Measurements from ENCODE around the gene HDAC8.
"Not testable (repeated sequence)": the region's sequence is repeated elsewhere in the genome, so short reads cannot be mapped to it uniquely, and the experiment has no call there.

HDAC8 gene

DNA sequence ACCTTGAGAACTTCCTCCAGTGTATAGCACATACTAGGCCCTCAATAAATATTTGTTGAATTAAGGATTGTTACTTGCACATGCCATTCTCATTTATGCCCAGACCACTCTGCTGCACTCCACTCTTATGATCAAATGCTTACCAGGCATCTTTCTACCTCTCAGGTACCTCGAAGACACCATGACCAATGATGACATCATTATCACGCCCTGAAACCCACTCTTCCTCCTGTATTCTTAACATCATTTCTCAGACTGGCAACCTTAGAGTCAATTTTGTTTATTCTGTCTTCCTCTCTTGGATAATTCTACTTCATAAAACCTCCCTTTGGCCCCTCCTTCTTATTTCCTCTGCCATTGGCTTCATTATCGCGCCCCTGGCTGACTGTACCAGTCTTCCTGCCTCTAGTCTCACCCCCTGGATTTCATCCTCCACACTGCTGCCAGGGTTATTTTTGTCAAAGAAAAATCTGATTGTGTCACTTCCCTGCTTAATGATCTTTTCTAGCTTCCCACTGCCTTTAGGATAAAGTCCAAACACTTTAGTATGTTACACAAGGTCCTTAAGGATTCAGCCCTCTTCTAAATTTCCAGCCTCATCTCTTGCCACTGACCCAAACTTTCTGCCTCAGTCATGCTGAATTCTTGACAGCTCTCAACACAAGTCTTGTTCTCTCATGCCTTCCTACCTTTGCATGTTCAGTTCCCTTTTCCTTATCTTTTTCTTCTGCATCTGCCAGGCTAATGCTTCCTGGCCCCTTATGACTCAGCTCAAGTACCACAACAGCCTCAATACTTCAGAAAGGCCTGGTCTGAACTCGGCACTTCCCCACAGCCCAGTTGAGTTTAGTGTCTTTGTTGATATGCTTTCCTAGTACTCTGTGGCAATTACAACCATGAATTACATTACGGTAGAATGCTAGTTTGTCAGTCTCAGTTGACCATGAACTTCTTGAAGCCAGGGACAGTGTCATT lies 45.8 kb downstream of the HDAC8 start:
- no peak for DNase-seq

DNA sequence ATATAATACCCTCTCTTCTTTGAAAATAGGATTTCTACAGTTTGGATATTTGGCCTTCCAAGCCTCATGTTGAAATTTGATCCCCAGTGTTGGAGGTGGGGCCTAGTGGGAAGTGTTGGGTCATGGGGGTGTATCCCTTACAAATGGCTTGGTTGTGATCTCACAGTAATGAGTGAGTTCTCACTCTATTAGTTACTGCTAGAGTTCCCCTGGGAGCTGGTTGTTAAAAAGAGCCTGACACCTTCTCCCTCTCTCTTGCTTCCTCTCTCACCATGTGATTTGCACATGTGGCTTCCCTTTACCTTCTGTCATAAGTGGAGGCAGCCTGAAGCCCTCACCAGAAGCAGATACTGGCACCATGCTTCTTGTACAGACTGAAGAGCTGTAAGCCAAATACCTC lies 73.9 kb downstream of the HDAC8 start:
- no peak for DNase-seq

DNA sequence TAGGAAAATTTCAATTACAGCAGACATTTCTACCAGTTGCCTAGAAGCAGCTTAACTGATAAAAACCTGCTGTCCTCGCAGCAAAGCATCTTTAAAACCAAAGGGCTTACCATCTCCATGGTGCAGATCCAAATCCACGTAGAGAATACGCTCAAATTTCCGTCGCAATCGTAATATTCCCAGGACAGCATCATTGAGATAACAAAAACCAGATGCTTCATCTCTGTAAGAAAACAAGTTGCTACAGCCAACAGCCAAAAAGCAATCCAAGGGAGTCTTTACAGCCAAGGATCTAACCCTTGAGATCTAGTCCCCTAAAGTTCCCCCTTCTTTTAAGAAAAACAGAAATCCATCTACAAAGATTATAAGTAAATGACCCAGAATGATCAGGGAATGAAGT lies 77.6 kb downstream of the HDAC8 start:
- no peak for DNase-seq

DNA sequence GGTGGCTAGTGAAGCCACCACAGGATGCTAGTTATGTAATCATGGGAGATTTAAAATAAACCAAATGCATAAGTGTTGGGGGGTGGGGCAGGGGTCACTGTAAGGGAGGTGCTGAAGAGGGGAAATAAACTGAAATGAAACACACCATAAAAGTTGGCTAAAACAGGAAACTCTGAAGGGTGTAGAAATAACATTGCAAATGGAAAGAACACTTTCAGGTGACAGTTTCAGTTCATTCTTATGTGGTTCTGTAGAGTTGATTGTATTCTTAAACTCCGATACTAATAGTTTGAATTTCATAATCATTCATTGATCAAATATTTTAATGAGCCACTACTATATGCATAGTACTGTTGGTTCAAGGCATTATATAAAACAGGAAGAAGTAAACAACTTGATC lies 80.1 kb downstream of the HDAC8 start:
- DNase-seq = no peak

DNA sequence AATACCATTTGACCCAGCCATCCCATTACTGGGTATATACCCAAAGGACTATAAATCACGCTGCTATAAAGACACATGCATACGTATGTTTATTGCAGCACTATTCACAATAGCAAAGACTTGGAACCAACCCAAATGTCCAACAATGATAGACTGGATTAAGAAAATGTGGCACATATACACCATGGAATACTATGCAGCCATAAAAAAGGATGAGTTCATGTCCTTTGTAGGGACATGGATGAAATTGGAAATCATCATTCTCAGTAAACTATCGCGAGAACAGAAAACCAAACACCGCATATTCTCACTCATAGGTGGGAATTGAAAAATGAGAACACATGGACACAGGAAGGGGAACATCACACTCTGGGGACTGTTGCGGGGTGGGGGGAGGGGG lies 82.4 kb downstream of the HDAC8 start:
- not testable (repeated sequence) for DNase-seq

DNA sequence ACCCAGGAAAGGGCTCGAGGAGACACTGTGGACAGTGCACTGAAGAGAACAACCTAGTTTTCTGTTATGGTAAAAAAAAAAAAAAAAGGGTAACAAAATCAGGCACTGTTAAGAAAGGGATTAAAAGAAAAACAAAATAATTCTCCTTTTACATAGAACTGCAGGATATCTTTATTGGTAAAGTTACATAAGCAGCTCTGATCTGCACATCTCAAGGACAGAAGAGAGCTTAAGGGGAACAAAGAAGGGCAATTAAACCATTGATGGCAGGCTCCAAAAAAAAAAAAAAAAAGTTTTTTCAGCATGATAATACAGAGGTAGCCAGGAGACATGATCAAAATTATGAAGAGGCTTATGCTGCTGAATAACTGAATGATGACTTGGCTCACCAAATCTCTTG lies 85.0 kb downstream of the HDAC8 start:
- no peak for DNase-seq

DNA sequence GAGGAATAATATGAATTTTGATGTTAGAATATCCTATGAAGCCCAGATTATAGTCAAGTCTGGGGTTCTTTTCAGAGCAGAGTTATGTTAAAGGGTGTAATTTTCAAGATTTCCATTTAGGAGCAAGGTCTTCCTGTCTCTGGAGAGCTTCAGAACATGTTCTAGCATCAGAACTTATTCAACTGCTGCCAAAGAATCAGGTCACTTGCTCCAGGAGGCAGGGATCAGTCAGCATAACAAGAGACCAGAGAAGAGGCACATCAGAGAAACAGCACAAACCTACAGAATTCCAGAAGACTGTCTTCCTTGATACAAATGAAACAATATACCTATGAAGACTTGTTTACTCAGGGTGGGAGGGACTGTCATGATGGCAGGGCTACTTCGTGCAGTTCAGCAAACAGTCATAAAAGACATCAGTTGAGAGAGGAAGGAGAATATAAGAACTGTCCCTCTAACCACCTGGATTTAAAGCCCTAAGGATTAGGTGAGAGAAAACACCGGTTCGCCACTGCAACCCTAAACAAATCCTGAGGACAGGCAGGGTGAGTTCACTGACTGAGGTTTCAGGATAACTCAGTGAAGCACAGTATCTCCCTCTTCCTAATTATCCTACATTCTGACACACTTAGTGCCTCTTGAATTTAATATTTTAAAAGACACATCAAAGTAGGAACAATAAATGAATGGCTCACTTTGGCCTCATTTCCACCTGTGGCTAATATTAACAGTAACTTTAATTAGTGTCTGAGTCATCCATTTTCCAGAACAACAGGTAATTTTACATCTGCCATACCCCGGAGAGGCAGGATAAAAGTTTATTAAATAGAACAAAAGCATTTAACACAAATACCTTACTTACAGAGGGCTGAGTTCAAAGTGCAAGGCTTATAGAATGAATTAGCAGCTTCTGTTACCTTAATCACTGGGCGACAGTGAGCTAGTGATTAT lies 93.0 kb downstream of the HDAC8 start:
- no peak for DNase-seq

DNA sequence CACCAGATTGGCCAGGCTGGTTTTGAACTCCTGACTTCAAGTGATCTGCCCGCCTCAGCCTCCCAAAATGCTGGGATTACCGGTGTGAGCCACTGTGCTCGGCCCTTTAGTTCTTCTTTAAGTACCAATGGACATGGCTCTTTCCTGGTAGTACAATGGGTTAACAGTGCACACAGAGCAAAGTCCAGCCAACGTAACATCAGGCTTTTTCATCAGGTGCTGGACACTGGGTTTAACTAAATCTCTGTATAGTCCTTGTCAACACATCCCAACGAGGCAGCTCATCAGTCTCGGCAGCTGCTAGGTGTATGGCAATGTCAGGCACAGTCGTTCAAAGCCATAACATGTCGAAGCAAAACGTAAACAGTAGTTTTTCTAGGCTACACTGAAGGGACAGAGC lies 93.8 kb downstream of the HDAC8 start:
- DNase-seq = no peak

DNA sequence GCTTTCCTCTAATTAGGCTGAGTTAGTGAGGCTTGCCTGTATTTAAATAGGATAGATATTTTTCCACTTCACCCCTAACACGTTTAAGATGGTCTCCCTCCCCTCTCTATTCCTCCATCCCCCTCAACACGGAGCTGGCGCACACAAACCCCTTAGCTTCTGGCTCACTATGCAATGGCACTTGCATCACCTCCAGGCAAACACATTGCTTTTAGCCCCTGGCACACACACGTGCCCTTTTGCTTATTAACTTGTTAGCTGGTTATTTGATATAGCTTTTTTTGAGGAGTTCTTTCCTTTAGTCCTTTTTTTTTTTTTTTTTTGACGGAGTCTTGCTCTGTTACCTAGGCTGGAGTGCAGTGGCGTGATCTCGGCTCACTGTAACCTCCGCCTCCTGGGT lies 94.3 kb downstream of the HDAC8 start:
- DNase-seq = no peak

DNA sequence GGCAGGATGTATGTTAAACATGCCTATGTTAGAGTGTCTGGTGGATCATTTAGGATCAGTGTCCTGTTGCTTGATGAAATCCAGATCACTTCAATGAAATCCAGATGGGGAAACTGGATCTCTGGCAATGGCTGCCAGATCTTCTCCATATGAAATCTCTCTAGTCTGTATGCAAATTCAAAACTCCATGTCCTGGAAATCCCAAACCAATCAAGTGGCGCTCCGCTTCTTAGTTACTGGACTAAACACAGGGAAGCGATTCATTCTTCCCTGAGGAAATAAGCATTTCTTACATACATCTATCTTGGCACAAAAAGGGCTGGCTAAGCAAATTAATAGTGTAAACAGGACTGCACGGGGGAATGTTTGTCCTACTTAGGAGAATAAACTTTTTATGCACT lies 94.9 kb downstream of the HDAC8 start:
- DNase-seq = no peak

DNA sequence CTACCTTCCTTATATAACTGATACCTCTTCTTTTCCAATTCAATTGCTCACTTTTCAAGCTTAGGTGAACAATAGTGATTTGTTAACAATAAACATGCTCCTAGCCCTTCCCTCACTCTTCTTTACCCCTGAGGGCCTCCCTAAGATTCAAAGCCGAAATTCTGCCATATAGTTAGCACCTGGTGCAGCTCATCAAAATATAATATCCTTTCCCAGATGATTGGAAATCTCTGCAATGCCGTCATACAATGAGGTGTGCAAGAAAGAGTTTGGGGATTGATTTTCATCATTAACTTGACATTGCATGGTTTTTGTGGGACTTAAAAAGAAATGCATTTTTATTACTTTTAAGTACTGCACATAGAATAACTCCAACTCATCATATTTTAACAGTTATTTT lies 95.3 kb downstream of the HDAC8 start:
- DNase-seq = no peak

DNA sequence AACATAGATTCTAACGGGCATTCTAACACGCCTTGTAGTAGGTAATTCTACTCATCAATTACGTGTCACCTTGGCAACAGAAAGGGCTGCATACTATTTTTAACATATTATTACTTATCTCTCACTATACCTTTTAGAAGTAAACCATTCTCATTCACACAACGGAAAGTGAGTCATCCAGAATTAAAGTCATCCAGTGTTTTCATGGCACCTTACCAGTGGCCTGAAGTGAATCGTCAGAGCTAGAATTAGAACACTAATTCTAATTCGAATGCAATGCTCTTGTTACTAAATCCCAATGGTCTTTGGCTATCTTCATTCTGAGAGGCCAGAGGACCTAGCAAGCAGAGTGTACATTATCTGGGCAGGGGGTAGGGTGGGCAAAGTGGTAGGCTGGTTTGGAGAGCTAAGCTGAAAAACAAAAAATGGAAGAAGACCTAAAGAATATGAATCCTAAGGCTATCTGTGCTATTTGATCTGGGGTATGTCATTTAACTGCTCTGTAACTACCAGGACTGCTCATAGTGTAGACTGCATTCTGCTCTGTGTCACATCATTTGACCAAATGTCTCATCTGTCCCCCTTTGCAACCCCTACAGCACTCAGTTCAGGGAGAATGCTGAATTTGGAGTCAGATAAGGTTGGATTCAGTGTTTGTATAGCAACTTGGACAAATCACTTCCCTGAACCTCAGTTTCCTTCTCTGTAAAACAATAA lies 96.5 kb downstream of the HDAC8 start:
- no peak for DNase-seq

DNA sequence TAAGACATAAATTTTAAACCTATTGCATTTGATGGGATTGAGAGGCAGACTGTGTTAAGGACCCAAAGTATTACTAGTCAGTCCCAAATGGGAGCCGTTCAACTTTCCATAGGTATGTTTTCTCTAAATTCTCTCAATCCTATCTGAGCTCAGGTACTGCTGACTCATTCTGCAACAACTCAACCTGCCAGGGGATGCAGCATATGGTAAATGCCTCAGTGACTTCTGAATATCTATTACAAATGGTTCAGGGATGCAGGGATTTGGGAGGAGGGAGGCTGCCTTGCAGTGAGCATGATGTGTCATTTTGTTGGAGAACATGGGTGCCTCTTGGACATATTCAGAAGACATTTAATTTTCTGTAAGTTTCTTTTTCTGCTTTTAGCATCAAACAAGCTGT lies 97.3 kb downstream of the HDAC8 start:
- DNase-seq = no peak

DNA sequence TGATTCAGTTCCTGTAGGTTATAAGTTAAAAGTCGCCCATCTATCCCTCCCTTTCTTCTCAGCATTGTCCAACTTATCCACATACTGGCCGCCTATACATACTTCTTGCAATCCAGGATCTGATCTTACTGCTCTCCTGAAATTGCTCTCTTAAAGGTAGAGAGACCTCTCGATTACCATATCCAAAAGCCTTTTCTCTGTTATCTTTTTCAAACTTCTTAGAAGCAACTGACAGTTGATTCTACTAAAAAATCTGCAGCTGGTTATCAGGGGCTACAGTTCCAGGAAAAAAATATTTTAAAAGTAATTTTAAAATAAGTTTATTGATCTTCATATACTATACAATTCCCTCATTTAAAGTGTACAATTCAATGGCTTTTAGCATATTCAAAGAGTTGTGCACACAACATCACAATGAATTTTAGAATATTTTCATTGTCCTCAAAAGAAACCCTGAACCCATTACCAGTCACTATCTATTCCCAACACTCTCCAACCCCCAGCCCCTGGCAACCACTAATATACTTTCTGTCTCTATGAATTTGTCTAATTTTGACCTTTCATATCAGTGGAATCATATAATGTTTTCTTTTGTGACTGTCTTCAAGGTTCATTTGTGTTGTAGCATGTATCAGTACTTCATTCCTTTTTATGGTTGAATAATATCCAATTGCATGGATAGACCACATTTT lies 102.0 kb downstream of the HDAC8 start:
- no peak for DNase-seq

DNA sequence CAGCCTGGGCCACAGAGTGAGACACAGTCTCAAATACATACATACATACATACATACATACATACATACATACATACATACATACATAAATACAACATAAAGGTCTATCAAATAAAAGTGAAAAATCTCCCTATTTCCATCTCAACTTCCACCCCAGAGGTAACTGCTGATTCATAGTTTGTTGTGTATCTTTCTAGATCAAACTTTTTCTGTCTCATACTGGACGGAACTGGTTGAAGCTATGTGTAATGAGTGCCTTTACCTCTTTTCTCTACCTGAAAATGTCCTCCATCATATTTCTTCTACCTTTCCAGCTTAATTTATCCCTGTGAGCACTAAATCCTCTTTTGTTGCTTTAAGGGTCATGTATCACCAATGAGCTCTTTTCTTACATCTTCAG lies 102.5 kb downstream of the HDAC8 start:
- DNase-seq = no peak

DNA sequence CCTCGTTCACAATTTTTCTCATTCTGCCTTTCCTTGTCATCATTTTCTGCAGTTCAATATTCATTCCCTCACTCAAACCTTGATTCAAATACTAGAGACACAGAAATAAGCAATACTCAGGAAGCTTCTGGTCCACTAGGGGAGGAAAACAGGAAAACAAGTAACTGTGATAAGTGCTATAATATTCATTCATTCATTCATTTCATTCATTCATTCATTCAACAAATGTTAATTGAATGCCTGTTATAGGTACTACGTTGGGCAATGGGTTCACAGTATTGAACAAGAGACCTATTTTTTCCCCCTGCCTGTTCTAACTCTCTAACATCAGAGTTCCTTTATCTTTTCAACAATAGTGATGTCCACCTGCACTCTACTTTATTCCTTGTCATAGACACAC lies 104.0 kb downstream of the HDAC8 start:
- DNase-seq = no peak

DNA sequence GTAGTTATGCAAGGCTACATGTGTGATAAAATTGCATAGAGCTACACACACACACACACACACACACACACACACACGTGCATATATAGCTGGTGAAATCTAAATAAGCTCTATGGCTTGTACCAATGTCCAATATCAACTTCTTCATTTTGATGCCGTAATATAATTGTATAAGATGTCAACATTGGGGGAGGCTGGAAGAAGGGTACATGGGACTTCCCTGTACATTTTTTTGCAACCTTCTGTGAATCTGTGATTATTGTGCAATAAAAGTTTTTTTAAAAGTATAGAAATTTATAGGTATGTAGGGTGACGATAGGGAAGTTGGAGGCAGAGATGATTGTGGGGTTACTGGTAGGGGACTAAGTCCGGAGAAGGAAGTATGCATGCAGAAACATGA lies 105.5 kb downstream of the HDAC8 start:
- no peak for DNase-seq

DNA sequence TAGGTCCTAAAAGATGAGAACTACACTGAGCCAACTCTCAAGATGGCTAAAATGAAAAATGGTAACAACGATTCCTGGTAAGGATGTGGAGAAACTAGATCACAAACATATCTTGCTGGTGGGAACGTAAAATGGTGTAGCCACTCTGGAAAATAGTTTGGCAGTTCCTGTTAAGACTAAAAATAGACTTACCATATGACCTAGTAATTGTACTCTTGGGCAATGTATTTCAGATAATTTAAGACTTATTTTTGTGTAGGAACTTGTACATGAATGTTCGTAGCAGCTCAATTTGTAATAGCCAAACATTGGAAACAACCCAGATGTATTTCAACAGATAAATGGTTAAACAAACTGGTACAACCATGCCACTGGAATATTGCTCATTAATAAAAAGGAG lies 106.2 kb downstream of the HDAC8 start:
- DNase-seq = no peak

DNA sequence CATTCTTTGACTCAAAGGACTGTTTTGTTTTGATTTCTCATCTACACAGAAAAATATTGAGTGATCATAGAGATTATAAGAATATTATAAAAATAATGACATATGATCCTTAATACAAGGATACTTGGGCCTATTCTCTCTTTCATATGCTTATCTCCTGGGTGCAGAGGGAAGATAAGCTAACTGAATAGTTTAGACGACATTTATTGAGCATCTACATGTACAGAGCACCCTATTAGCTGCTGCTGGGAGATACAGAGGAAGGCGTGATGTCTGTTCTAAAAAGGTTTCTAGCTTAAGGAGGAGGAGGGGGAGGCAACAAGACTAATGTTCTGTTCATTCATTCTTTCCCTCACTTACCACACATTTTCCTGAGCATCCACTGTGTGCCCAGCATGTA lies 106.8 kb downstream of the HDAC8 start:
- DNase-seq = no peak

DNA sequence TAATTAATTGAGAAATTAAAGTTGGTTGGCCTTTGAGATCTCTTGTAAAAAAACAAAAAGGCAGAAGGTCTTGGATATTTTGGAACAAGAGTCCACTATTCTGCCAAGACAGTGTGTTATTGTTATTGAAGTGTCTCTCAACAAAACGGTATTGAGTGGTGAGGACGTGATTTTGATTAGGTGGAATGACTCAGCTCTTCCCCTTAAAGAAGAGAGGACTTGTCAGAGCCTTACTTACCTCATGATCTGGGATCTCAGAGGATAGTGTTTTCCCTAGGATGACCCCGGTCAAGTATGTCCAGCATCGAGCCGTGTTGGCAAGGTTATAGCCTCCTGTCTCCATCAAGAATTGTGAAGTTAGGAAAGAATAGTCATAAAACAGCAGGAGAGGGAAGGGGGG lies 110.9 kb downstream of the HDAC8 start:
- no peak for DNase-seq

DNA sequence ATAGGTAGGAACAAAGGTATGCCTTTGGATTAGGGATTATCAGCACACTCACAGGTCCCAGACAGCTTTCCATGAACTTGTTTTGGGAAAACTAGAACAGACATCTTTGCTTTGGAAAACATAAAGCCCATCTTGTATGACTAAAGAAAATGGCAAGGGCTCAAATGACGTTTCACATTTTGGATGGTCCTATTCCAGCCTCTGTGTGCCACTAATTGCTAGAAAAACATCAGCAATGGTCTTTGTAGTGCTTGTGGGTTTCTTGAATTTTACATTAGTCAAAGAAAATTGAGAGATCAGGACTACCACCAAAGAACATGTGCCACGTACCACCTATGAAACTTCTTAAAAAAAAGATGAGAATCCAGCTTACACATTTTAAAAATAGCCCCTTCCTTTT lies 111.4 kb downstream of the HDAC8 start:
- DNase-seq = no peak

DNA sequence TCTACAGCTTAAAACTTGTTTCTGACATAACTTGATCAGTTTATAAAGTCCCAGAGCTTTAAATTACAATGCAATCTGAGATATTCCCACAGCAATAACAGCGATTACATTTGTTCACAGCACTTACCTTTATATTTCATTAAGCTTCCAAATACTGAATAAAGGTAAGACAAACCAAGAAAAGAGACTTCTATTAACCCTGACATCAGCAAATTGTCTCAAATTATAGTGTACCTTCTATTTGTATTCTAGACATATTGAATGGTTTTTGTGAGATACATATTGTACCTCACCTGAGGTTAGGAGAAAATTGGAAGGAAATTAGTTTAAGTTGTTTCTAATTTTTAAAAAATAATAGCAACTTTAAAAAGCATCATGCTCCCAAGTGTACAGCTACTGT lies 111.9 kb downstream of the HDAC8 start:
- no peak for DNase-seq

DNA sequence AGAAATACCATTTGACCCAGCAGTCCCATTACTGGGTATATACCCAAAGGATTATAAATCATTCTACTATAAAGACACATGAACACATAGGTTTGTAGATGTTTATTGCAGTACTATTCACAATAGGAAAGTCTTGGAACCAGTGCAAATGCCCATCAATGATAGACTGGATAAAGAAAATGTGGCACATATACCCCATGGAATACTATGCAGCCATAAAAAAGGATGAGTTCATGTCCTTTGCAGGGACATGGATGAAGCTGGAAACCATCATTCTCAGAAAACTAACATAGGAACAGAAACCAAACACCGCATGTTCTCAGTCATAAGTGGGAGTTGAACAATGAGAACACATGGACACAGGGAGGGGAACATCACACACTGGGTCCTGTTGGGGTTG lies 123.6 kb downstream of the HDAC8 start:
- not testable (repeated sequence) for DNase-seq

All from activated CD4-positive, alpha-beta T cell treated with anti-CD3 and anti-CD28 coated beads for 4 hours (primary cell).